K562 (cell line): ENCODE data around the gene FOXN1. TPM values are rescaled to one million over a fixed set of nuclear protein-coding genes. Genes with fewer than 3 reads are reported as not detected.

ENCODE experiments used
- ATAC-seq: fragments of 200-7000 bp; cut with Tn5 transposase; 3 replicates; pipeline ENCODE4 v1.9.1; 2020; ENCODE audit warnings: moderate library complexity
- BruUV-seq: library from RNA; stranded (reverse); fragments of 400-500 nt; replicated peaks from 2 replicates; lab custom pipeline; 2021; lab: Mats Ljungman, UMichigan
- CTCF ChIA-PET: fragments of 300-600 bp; formaldehyde crosslinking; extraction: SDS; loops from one replicate; lab custom pipeline; 2021; ENCODE audit warnings: low intra/inter-chr PET ratio; lab: Yijun Ruan, JAX
- POLR2A ChIA-PET: fragments of 300-600, 350-650 bp; sonication (Branson Sonifier 250); formaldehyde crosslinking; extraction: SDS; loops from one replicate; lab custom pipeline; 2021; ENCODE audit warnings: antibody characterized with exemption, inconsistent platforms; lab: Yijun Ruan, JAX
- DNase-seq, 4 experiments: peaks; one replicate each; pipeline versions ENCODE4 v3.0.0 to v3.0.0-alpha.2; 2011 to 2018; ENCODE audit warnings: low spot score in 3 of 4, mixed read lengths in 3 of 4; ENCODE audit errors: extremely low read depth in 1 of 4
- FAIRE-seq: peaks from 2 replicates; lab custom pipeline; 2011; peaks lifted over from hg19 to GRCh38; lab: Jason Lieb, UNC
- H2AFZ ChIP-seq: 2 replicates; pipeline ENCODE4 v1.6.0; 2011; ENCODE audit warnings: low read depth, low read length, control low read depth, inconsistent platforms
- H3K27ac ChIP-seq: fragments of 200-600 bp; 3 replicates; pipeline ENCODE4 v1.8.0; 2011; ENCODE audit warnings: low read depth, mild to moderate bottlenecking, control low read depth, inconsistent platforms, low read length, moderate library complexity, mixed read lengths; ENCODE audit errors: extremely low read depth
- H3K27me3 ChIP-seq, 2 experiments: fragments of 300-600 bp in 1 of 2; 2 replicates in 1 of 2; 3 replicates in 1 of 2; pipeline versions ENCODE4 v1.6.0 to v1.8.0; 2011; ENCODE audit warnings: inconsistent platforms in 2 of 2, low read length in 2 of 2, mild to moderate bottlenecking in 1 of 2, mixed read lengths in 1 of 2, moderate library complexity in 1 of 2; ENCODE audit not compliant: control insufficient read depth in 2 of 2, insufficient read depth in 2 of 2
- H3K36me3 ChIP-seq: fragments of 300-600 bp; 3 replicates; pipeline ENCODE4 v1.8.0; 2011; ENCODE audit warnings: mild to moderate bottlenecking, low read length, inconsistent platforms; ENCODE audit not compliant: control insufficient read depth, insufficient read depth
- H3K4me1 ChIP-seq, 2 experiments: fragments of 200-600 bp in 1 of 2; replicated peaks in 1 of 2; 2 replicates in 1 of 2; 3 replicates in 1 of 2; pipeline versions ENCODE4 v1.5.1 to v1.8.0; 2011; ENCODE audit warnings: inconsistent platforms in 2 of 2, low read length in 2 of 2, mild to moderate bottlenecking in 1 of 2, mixed read lengths in 1 of 2, moderate library complexity in 1 of 2; ENCODE audit not compliant: control insufficient read depth in 2 of 2, insufficient read depth in 2 of 2
- H3K4me2 ChIP-seq: 2 replicates; pipeline ENCODE4 v1.6.1; 2011; ENCODE audit warnings: low read length, control low read depth, inconsistent platforms, mixed read lengths; ENCODE audit not compliant: insufficient read depth
- H3K4me3 ChIP-seq: fragments of 200-600 bp; sonication (generic), shearing (Covaris generic); 2 replicates; pipeline ENCODE4 v1.5.1; 2016; ENCODE audit warnings: control low read depth, inconsistent platforms
- H3K79me2 ChIP-seq: fragments of 200-600 bp; 3 replicates; pipeline ENCODE4 v1.8.0; 2011; ENCODE audit warnings: low read length, inconsistent platforms; ENCODE audit not compliant: control insufficient read depth, insufficient read depth
- H3K9ac ChIP-seq, 2 experiments: 2 replicates each; pipeline versions ENCODE4 v1.6.0 to v1.6.1; 2011; ENCODE audit warnings: low read depth in 2 of 2, low read length in 2 of 2, control low read depth in 1 of 2, inconsistent platforms in 1 of 2, mild to moderate bottlenecking in 1 of 2, mixed read lengths in 1 of 2; ENCODE audit not compliant: insufficient read depth in 1 of 2
- H3K9me1 ChIP-seq: one replicate; pipeline ENCODE4 v1.6.0; 2011; ENCODE audit warnings: inconsistent platforms, mild to moderate bottlenecking, low read length, moderate library complexity; ENCODE audit not compliant: control insufficient read depth, insufficient read depth
- H3K9me3 ChIP-seq: replicated peaks from 2 replicates; pipeline ENCODE4 v1.5.1; 2011; ENCODE audit warnings: low read depth, low read length, inconsistent platforms; ENCODE audit not compliant: control insufficient read depth, insufficient read depth
- H4K20me1 ChIP-seq: replicated peaks from 2 replicates; pipeline ENCODE4 v1.6.1; 2011; ENCODE audit warnings: low read length, inconsistent platforms, mixed read lengths; ENCODE audit not compliant: control insufficient read depth, insufficient read depth
- ADNP ChIP-seq: fragments of 200-800 bp; sonication (Bioruptor generic); IDR thresholded peaks from 2 replicates; pipeline ENCODE4 v1.6.1; 2016; ENCODE audit warnings: missing genetic modification characterization, missing compliant biosample characterization
- BCOR ChIP-seq: fragments of 450-650 bp; IDR thresholded peaks from 2 replicates; pipeline ENCODE4 v1.6.1; 2016
- ELK3 ChIP-seq: fragments of 450-650 bp; formaldehyde crosslinking; IDR thresholded peaks from 2 replicates; pipeline ENCODE4 v1.4.0; 2020; ENCODE audit warnings: mild to moderate bottlenecking
- ETV6 ChIP-seq, 3 experiments: fragments of 150-350 bp in 1 of 3; sonication (generic) in 1 of 3; formaldehyde crosslinking in 1 of 3; IDR thresholded peaks; 2 replicates each; pipeline versions ENCODE4 v1.6.1 to v1.8.0; 2014 to 2022; ENCODE audit warnings: borderline replicate concordance in 2 of 3, low read depth in 2 of 3, antibody characterized with exemption in 1 of 3, low read length in 1 of 3, mild to moderate bottlenecking in 1 of 3, missing genetic modification reagents in 1 of 3
- FOXP1 ChIP-seq: sonication (generic); formaldehyde crosslinking; IDR thresholded peaks from 2 replicates; pipeline ENCODE4 v1.8.0; 2022; ENCODE audit warnings: mild to moderate bottlenecking, missing genetic modification reagents
- GMEB1 ChIP-seq: fragments of 250-450 bp; sonication (Bioruptor Pico); IDR thresholded peaks from 2 replicates; pipeline ENCODE4 v1.4.0; 2020; ENCODE audit warnings: mild to moderate bottlenecking
- HBP1 ChIP-seq: fragments of 450-650 bp; formaldehyde crosslinking; IDR thresholded peaks from 2 replicates; pipeline ENCODE4 v1.4.0; 2022; ENCODE audit warnings: missing genetic modification characterization
- HNRNPUL1 ChIP-seq: fragments of 200-400 bp; formaldehyde crosslinking; IDR thresholded peaks from 2 replicates; pipeline ENCODE4 v1.6.1; 2017; ENCODE audit warnings: low read length
- L3MBTL2 ChIP-seq: fragments of 450-650 bp; IDR thresholded peaks from 2 replicates; pipeline ENCODE4 v1.6.1; 2016; ENCODE audit warnings: mild to moderate bottlenecking, moderate library complexity
- RFX7 ChIP-seq: fragments of 250-450 bp; sonication (Bioruptor Pico); IDR thresholded peaks from 2 replicates; pipeline ENCODE4 v1.5.1; 2021; ENCODE audit warnings: mild to moderate bottlenecking
- SMARCA5 ChIP-seq: fragments of 450-650 bp; IDR thresholded peaks from 2 replicates; pipeline ENCODE4 v1.6.1; 2016
- SP2 ChIP-seq: IDR thresholded peaks from 2 replicates; pipeline ENCODE4 v1.6.1; 2011; ENCODE audit warnings: mild to moderate bottlenecking, low read depth, low read length, moderate library complexity; ENCODE audit not compliant: poor library complexity, severe bottlenecking; ENCODE audit errors: extremely low read depth
- TARDBP ChIP-seq: fragments of 450-650 bp; IDR thresholded peaks from 2 replicates; pipeline ENCODE4 v1.6.1; 2016
- U2AF1 ChIP-seq: fragments of 200-400 bp; formaldehyde crosslinking; optimal IDR thresholded peaks from 2 replicates; pipeline ENCODE3; 2017; ENCODE audit warnings: mild to moderate bottlenecking, low read depth, low read length, moderate library complexity
- ZNF740 ChIP-seq, 3 experiments: fragments of 200-800 bp in 1 of 3; sonication (Bioruptor generic) in 1 of 3; sonication (generic) in 1 of 3; formaldehyde crosslinking in 1 of 3; IDR thresholded peaks; 2 replicates each; pipeline versions ENCODE4 v1.6.1 to v1.8.0; 2016 to 2022; ENCODE audit warnings: mild to moderate bottlenecking in 2 of 3, missing compliant biosample characterization in 2 of 3, missing genetic modification characterization in 2 of 3, missing genetic modification reagents in 1 of 3
- WGBS: fragments of 100-300 bp; shearing (Covaris generic); methylation state at CpG from one replicate; pipeline ENCODE4 v1.1.6; 2016; ENCODE audit warnings: low coverage, mixed read lengths; ENCODE audit not compliant: insufficient coverage; ENCODE audit errors: missing lambda C conversion rate; 5-methylcytosine and 5-hydroxymethylcytosine counted together
- in situ Hi-C: fragments of 300-500 bp; cut with MboI; formaldehyde crosslinking; loops from 4 replicates; pipeline ENCODE4 v1.15.0; 2018; ENCODE audit warnings: inconsistent platforms, mixed read lengths
- intact Hi-C: fragments of 100-400 bp; cut with micrococcal nuclease; formaldehyde crosslinking; loops from 2 replicates; pipeline ENCODE4 v1.14.2; 2022
- polyA plus RNA-seq, 8 experiments: library from polyadenylated mRNA; depleted of rRNA in 4 of 8; stranded (reverse) in 5 of 8; unstranded in 3 of 8; fragments of >200 nt; fragmentation: Nextera tagmentation in 2 of 8; fragmentation: Illumina TruSeq in 1 of 8; extraction: Ambion mirVana in 2 of 8; extraction: Trizol in 1 of 8; gene quantifications; 2 replicates each; pipeline versions ENCODE4 v1.2.1 to v1.2.3, GENCODE V29; 2011 to 2014; ENCODE audit warnings: inconsistent platforms in 1 of 8, missing spikeins in 1 of 8
- total RNA-seq, 7 experiments: library from RNA; depleted of rRNA in 6 of 7; stranded (reverse); fragments of >200 nt in 6 of 7; fragmentation: Illumina TruSeq in 2 of 7; extraction: Trizol in 2 of 7; gene quantifications; 2 replicates each; pipeline versions ENCODE4 v1.2.1 to v1.2.3, GENCODE V29; 2011 to 2021; ENCODE audit warnings: low replicate concordance in 1 of 7

FOXN1 gene
- total and polyA plus RNA-seq, 9 of the 15 experiments (the other 6 are each of a cell fraction or from before 2014, with no cell fraction given), result not detected

GRCh38 chr17:28499364-28499664 is 6.8 kb upstream of the FOXN1 start (continued):
- TF ChIP-seq HBP1 (CRISPR knock-in tag) (no peak), ZNF740 (CRISPR knock-in tag; IDR thresholded peaks at IDR 0.05) (no peak), ZNF740 (tag; IDR thresholded peaks at IDR 0.05) (no peak)

- Histone ChIP-seq H3K27me3 (peaks cover 4 to 12% of the 10 kb centered on the region in 2 experiments; a peak in 4 of 5 replicates), H3K9ac (no peak overlapping the region), H4K20me1 (peaks cover 5% of the 10 kb centered on the region; the same call in 1 of the 2 replicates), H3K79me2 (no peaks in the 10 kb centered on the region), H3K36me3 (no peaks in the 10 kb centered on the region), H3K9me3 (no peaks in the 10 kb centered on the region), H2AFZ (no peak overlapping the region), H3K27ac (no peak overlapping the region), H3K4me2 (no peak overlapping the region), H3K4me1 (peaks cover 0 to 18% of the 10 kb centered on the region in 2 experiments; a peak in 2 of 5 replicates), H3K4me3 (no peak overlapping the region), H3K9me1 (no peaks in the 10 kb centered on the region)
- in situ Hi-C loops, result loop anchor here (5.0 kb wide), 1 partner anchor 37 kb away; no protein-coding TSS in a partner anchor
- 4% methylated on average over 6 of the region's 9 CpGs for WGBS
- intact Hi-C loops, result no loop called here
- FAIRE-seq, result no peak
- ChIA-PET CTCF (no interaction called here), POLR2A (interaction anchor here (0.6 to 1.0 kb wide), 2 partner anchors 27 to 144 kb away, joined by 3 to 4 read pairs; no protein-coding TSS in a partner anchor)
- no TSS peak for BruUV-seq
- ATAC-seq, result no peak
- no peak for DNase-seq
- TF ChIP-seq U2AF1 (no peak), TARDBP (no peak), SP2 (no peak), L3MBTL2 (no peak), SMARCA5 (peak; percentile 78; the same call in 1 of the 2 replicates), FOXP1 (CRISPR knock-in tag) (no peak), RFX7 (no peak), BCOR (peak; percentile 94), ETV6 (IDR thresholded peaks at IDR 0.05; ENCODE audit: borderline replicate concordance in 1 of 2, low read depth in 2 of 2, low read length in 1 of 2) (no peak), ETV6 (CRISPR knock-in tag; IDR thresholded peaks at IDR 0.05; ENCODE audit: borderline replicate concordance) (no peak), GMEB1 (CRISPR knock-in tag) (no peak), ADNP (tag) (0 out of 2 replicates have a peak, but pooled peaks have one; percentile 46), ELK3 (CRISPR knock-in tag) (no peak), HNRNPUL1 (no peak)
Observed at GRCh38 chr17:28499684-28500357, 6.3 kb upstream of the FOXN1 start.
